ENCODE results near the gene MRPS34. TPM values are rescaled to one million over a fixed set of nuclear protein-coding genes. Genes with fewer than 3 reads are reported as not detected.

MRPS34 gene
- total and polyA plus RNA-seq, 4 donors = 42.4 to 100 (median 58.7) TPM

DNA sequence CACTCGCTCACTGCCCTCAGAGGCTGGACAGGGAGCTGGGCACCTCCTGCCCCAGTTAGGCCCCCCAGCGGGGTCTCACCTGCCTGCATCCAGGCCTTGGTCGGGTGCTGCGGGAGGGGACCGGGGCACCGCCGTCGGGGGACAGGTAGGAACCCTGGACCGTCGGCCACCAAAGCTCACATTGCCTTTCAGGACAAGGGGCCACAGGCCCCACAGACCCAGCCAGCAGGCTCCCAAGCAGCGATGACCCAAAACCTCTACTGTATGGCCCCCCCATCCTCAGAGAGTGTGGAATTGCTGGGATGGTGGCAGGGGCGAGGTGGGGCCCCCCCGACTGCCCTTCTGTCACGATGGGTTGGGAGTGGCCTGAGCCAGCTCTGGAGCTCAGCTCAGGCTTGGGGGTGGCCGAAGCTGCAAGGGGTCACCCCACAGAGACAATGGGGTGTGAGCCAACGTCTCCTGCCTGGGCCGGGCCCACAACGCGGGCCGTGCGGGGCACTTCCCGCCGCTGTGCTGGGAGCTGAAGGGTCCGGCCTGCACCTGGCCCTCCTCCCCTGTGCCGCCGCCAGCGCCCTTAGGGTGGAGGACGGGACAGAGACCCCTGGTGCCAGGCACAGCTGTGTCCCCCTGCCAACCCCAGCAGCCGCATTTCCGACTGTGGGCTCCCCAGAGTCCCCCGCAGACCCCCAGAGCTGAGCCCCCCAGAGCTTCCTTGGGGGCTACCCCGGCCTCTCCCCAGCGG is 20.1 kb upstream of the MRPS34 start:
- Histone ChIP-seq H3K36me3 (ENCODE audit: control insufficient read depth in 4 of 4, insufficient read depth in 3 of 4, low read depth in 1 of 4, low read length in 3 of 4) (peaks cover 0 to 27% (median 4%) of the 10 kb centered on the region in 4 donors), H3K27ac (ENCODE audit: low read depth in 1 of 2, low read length in 2 of 2) (peak overlapping the region; percentile 64 to 76), H3K27me3 (ENCODE audit: control insufficient read depth in 4 of 4, insufficient read depth in 4 of 4, low read length in 3 of 4) (no peaks in the 10 kb centered on the region), H3K4me1 (ENCODE audit: control insufficient read depth in 4 of 4, insufficient read depth in 4 of 4, low read length in 3 of 4) (peaks cover 20 to 66% (median 47%) of the 10 kb centered on the region in 4 donors), H3K4me3 (ENCODE audit: low read depth in 1 of 3, low read length in 3 of 3) (peak overlapping the region; percentile 63 to 73 (median 70)), H3K9ac (ENCODE audit: low read depth in 1 of 2, low read length in 2 of 2) (peak overlapping the region in 1 of 2 donors; percentile 71), H3K9me3 (ENCODE audit: control insufficient read depth in 4 of 4, low read length in 3 of 4) (no peaks in the 10 kb centered on the region)
- 42% methylated on average over 33 of the region's 33 CpGs for WGBS
- TF ChIP-seq YY1 (IDR thresholded peaks at IDR 0.05) (no peak), SP1 (IDR thresholded peaks at IDR 0.05) (no peak), NR2F2 (IDR thresholded peaks at IDR 0.05) (no peak), JUND (IDR thresholded peaks at IDR 0.05) (no peak), RXRA (IDR thresholded peaks at IDR 0.05) (no peak)
- TF ChIP-seq, protein P1, sequence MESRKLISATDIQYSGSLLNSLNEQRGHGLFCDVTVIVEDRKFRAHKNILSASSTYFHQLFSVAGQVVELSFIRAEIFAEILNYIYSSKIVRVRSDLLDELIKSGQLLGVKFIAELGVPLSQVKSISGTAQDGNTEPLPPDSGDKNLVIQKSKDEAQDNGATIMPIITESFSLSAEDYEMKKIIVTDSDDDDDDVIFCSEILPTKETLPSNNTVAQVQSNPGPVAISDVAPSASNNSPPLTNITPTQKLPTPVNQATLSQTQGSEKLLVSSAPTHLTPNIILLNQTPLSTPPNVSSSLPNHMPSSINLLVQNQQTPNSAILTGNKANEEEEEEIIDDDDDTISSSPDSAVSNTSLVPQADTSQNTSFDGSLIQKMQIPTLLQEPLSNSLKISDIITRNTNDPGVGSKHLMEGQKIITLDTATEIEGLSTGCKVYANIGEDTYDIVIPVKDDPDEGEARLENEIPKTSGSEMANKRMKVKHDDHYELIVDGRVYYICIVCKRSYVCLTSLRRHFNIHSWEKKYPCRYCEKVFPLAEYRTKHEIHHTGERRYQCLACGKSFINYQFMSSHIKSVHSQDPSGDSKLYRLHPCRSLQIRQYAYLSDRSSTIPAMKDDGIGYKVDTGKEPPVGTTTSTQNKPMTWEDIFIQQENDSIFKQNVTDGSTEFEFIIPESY (IDR thresholded peaks at IDR 0.05) = no peak
- no peak for DNase-seq (ENCODE audit: low spot score)

DNA sequence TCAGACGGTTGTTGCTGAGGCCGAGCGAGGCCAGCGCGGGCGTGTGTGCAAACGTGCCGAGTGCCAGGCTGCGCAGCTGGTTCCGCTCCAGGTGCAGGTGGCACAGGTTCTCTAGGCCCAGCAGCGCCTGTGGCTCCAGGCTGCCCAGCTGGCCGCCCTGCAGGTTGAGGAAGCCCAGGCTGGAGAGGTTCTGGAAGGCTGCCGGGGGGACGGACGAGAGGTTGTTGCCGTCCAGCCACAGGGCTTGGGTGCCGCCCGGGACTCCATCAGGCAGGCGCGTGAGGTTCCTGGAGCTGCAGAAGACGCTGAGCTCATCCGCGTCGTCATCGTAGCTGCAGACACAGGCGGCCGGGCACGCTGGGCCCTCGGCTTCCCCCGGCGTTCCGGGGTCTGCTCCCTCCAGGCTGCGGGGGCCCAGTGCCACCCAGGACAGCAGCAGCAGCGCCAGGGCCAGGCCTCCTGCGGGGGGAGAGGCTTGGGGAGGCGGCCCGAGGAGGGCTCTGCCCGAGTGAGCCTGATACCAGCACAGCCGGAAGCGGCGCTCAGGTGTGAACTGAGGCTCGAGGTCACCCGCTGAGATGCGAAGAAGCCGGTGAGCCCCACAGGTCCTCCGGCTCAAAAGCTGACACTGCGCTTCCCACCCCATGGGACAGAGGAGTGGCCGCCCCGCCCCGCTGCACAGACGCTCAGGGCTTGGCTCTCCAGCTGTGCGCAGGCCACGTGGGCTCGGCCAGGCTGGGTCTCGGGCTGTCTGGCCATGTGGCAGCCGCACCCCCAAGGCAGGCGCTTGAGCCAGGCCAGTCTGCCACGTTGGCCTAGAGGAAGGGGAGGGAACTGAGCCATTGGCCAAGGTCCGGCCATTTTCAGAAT is 19.2 kb upstream of the MRPS34 start:
- H3K9me3 ChIP-seq (ENCODE audit: control insufficient read depth in 4 of 4, low read length in 3 of 4) = no peaks in the 10 kb centered on the region
- peaks cover 0 to 30% (median 4%) of the 10 kb centered on the region in 4 donors for H3K36me3 ChIP-seq (ENCODE audit: control insufficient read depth in 4 of 4, insufficient read depth in 3 of 4, low read depth in 1 of 4, low read length in 3 of 4)
- no peaks in the 10 kb centered on the region for H3K27me3 ChIP-seq (ENCODE audit: control insufficient read depth in 4 of 4, insufficient read depth in 4 of 4, low read length in 3 of 4)
- H3K27ac ChIP-seq (ENCODE audit: low read depth in 1 of 2, low read length in 2 of 2) = peak overlapping the region; percentile 64 to 76
- DNase-seq (ENCODE audit: low spot score) = no peak
- H3K9ac ChIP-seq (ENCODE audit: low read depth in 1 of 2, low read length in 2 of 2) = peak overlapping the region in 1 of 2 donors; percentile 71
- peak overlapping the region in 1 of 3 donors; percentile 70 for H3K4me3 ChIP-seq (ENCODE audit: low read depth in 1 of 3, low read length in 3 of 3)
- peaks cover 20 to 66% (median 47%) of the 10 kb centered on the region in 4 donors for H3K4me1 ChIP-seq (ENCODE audit: control insufficient read depth in 4 of 4, insufficient read depth in 4 of 4, low read length in 3 of 4)
- no peak for TF ChIP-seq FOXA1 (IDR thresholded peaks at IDR 0.05)
- TF ChIP-seq, protein P2, sequence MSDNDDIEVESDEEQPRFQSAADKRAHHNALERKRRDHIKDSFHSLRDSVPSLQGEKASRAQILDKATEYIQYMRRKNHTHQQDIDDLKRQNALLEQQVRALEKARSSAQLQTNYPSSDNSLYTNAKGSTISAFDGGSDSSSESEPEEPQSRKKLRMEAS (IDR thresholded peaks at IDR 0.05) = peak; percentile 85
- TF ChIP-seq YY1 (IDR thresholded peaks at IDR 0.05) = peak; percentile 67
- no peak for TF ChIP-seq RAD21 (IDR thresholded peaks at IDR 0.05)
- TF ChIP-seq, protein P3, sequence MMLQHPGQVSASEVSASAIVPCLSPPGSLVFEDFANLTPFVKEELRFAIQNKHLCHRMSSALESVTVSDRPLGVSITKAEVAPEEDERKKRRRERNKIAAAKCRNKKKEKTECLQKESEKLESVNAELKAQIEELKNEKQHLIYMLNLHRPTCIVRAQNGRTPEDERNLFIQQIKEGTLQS (IDR thresholded peaks at IDR 0.05) = no peak
- no peak for TF ChIP-seq JUND (IDR thresholded peaks at IDR 0.05)
- no peak for TF ChIP-seq HNF4G (IDR thresholded peaks at IDR 0.05)
- TF ChIP-seq, protein P4, sequence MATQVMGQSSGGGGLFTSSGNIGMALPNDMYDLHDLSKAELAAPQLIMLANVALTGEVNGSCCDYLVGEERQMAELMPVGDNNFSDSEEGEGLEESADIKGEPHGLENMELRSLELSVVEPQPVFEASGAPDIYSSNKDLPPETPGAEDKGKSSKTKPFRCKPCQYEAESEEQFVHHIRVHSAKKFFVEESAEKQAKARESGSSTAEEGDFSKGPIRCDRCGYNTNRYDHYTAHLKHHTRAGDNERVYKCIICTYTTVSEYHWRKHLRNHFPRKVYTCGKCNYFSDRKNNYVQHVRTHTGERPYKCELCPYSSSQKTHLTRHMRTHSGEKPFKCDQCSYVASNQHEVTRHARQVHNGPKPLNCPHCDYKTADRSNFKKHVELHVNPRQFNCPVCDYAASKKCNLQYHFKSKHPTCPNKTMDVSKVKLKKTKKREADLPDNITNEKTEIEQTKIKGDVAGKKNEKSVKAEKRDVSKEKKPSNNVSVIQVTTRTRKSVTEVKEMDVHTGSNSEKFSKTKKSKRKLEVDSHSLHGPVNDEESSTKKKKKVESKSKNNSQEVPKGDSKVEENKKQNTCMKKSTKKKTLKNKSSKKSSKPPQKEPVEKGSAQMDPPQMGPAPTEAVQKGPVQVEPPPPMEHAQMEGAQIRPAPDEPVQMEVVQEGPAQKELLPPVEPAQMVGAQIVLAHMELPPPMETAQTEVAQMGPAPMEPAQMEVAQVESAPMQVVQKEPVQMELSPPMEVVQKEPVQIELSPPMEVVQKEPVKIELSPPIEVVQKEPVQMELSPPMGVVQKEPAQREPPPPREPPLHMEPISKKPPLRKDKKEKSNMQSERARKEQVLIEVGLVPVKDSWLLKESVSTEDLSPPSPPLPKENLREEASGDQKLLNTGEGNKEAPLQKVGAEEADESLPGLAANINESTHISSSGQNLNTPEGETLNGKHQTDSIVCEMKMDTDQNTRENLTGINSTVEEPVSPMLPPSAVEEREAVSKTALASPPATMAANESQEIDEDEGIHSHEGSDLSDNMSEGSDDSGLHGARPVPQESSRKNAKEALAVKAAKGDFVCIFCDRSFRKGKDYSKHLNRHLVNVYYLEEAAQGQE (IDR thresholded peaks at IDR 0.05) = no peak
- no peak for TF ChIP-seq HNF4A (conservative IDR thresholded peaks at IDR 0.05)
- TF ChIP-seq, protein P1 (IDR thresholded peaks at IDR 0.05) = no peak
- peak in 1 of 2 donors; percentile 9 for TF ChIP-seq RXRA (IDR thresholded peaks at IDR 0.05)
- no peak for TF ChIP-seq SP1 (IDR thresholded peaks at IDR 0.05)
- TF ChIP-seq NR2F2 (IDR thresholded peaks at IDR 0.05) = no peak
- TF ChIP-seq GABPA (IDR thresholded peaks at IDR 0.05 in 1 of 2, conservative IDR thresholded peaks at IDR 0.05 in 1 of 2) = no peak
- TF ChIP-seq CTCF (IDR thresholded peaks at IDR 0.05; ENCODE audit: low read depth, low read length, missing input control) = peak; percentile 15
- TF ChIP-seq TAF1 (conservative IDR thresholded peaks at IDR 0.05) = no peak
- TF ChIP-seq FOXA2 (IDR thresholded peaks at IDR 0.05) = no peak
- no peak for TF ChIP-seq EGR1 (IDR thresholded peaks at IDR 0.05; ENCODE audit: low read depth in 2 of 2)
- WGBS = 56% methylated on average over 59 of the region's 59 CpGs

All from liver (tissue), 9 donors.